Motor neuron (in vitro differentiated cells): ENCODE results near the gene MBD3L5. TPM values are rescaled to one million over a fixed set of nuclear protein-coding genes. Genes with fewer than 3 reads are reported as not detected.
A peak's percentile ranks its signal among the peaks of the same experiment; 100 is the strongest.
"Not testable (repeated sequence)": the region's sequence is repeated elsewhere in the genome, so short reads cannot be mapped to it uniquely, and the experiment has no call there.

ENCODE experiments used
- ATAC-seq, 8 experiments: fragments of 200-7000 bp; cut with Tn5 transposase; replicated peaks in 6 of 8; 2 replicates each; pipeline ENCODE4 v1.8.0; 2021; ENCODE audit warnings: mild to moderate bottlenecking in 8 of 8, moderate library complexity in 8 of 8
- H3K27ac ChIP-seq, 2 donors: fragments of 250-450 bp; sonication (Bioruptor Pico); 2 replicates each; pipeline ENCODE4 v1.9.0; 2021; ENCODE audit warnings: antibody characterized with exemption in 2 of 2, mild to moderate bottlenecking in 2 of 2, moderate library complexity in 1 of 2
- H3K4me1 ChIP-seq, 2 donors: fragments of 250-450 bp; sonication (Bioruptor Pico); replicated peaks in 1 of 2; 2 replicates each; pipeline ENCODE4 v1.6.1; 2021; ENCODE audit warnings: antibody characterized with exemption in 2 of 2, mild to moderate bottlenecking in 2 of 2, moderate library complexity in 1 of 2
- H3K4me3 ChIP-seq, 5 donors: fragments of 250-450 bp; sonication (Bioruptor Pico); 2 replicates each; pipeline ENCODE4 v1.9.0; 2021; ENCODE audit warnings: antibody characterized with exemption in 5 of 5, mild to moderate bottlenecking in 5 of 5, moderate library complexity in 4 of 5
- WGBS, 10 experiments: fragments of 450-650 bp; shearing (Covaris generic); methylation state at CpG; one replicate each; pipeline ENCODE4 v1.0.0; 2022; 5-methylcytosine and 5-hydroxymethylcytosine counted together
- in situ Hi-C, 9 experiments: fragments of 400-800 bp; cut with MboI; loops; one replicate each; pipeline ENCODE4 v1.15.0; 2021; ENCODE audit warnings: low sequenced_read_pairs in 9 of 9, low pct_unique_long_range_greater_than_20kb in 2 of 9; ENCODE audit not compliant: unreplicated experiment in 9 of 9
- total RNA-seq, 8 experiments: library from RNA; unstranded; fragments of 300-600 nt; gene quantifications; 2 replicates each; pipeline versions ENCODE4 v1.2.3 to v1.2.4, GENCODE V29; 2022

MBD3L5 gene
- total RNA-seq, 8 experiments from 2014 or later = not detected

DNA sequence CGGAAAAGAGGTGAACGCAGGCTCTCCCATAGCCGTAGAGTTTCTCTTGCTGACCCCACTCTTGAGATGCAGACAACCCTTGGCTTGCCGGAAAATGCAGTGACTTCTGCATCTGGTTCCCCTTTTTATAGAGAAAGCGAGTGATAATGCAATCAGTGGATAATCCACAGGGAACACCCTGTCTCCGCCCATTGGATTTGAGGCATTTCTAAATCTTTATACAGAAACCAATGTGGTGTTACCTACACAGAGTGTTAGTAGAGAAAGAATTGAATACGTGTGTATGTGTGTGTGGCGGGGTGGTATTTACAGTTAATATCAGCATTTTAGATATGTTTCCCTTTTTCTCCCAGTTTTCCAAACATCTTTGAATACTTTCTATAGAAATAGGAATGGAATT lies 28.2 kb downstream of the MBD3L5 start, which contains the start of gene MBD3L3:
MBD3L3 (minus strand) TSS at position 101 of the 400 bp plus-strand sequence; CDS start at position 30, 71 bp downstream.
- H3K27ac ChIP-seq, in situ Hi-C loops, H3K4me3 ChIP-seq, H3K4me1 ChIP-seq, ATAC-seq: not testable (repeated sequence)
- WGBS, 10 experiments = no CpG with 5 or more reads among the region's 8 CpGs

DNA sequence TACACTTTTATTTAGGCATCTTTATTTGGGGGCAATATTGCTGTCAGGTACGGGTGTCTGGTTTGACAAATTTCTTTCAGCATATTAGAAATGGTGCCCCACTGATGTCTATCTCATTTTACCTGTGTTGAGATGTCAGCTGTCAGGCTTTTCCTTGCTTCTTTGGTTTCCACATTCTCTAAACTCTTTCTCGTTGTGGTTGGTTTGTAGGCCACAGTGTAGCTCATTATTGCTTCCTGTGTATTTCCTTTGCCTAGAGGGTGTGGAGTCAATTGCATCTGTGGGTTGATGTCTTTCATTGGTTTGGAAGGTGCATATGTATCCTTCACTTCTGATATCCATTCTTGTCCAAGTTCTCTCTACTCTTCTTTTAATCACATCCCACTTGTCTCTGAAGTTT lies 29.6 kb downstream of the MBD3L5 start:
- ATAC-seq, H3K4me3 ChIP-seq, H3K4me1 ChIP-seq, in situ Hi-C loops, H3K27ac ChIP-seq: not testable (repeated sequence)
- no CpG with 5 or more reads among the region's 2 CpGs for whole genome bisulfite sequencing, 10 experiments

- no peak overlapping the region for H3K4me3 ChIP-seq
- H3K4me1 ChIP-seq = no peaks in the 10 kb centered on the region
- ATAC-seq = no peak
- no peak overlapping the region for H3K27ac ChIP-seq
- WGBS, 10 experiments = 17 to 100% (median 58%) methylated on average over 1 to 4 of the region's 4 CpGs; no CpG with 5 or more reads in 3 of the 10 experiments
- in situ Hi-C loops = no loop called here
These were observed 33.0 kb downstream of the MBD3L5 start for GRCh38 chr19:7063339-7063738.

DNA sequence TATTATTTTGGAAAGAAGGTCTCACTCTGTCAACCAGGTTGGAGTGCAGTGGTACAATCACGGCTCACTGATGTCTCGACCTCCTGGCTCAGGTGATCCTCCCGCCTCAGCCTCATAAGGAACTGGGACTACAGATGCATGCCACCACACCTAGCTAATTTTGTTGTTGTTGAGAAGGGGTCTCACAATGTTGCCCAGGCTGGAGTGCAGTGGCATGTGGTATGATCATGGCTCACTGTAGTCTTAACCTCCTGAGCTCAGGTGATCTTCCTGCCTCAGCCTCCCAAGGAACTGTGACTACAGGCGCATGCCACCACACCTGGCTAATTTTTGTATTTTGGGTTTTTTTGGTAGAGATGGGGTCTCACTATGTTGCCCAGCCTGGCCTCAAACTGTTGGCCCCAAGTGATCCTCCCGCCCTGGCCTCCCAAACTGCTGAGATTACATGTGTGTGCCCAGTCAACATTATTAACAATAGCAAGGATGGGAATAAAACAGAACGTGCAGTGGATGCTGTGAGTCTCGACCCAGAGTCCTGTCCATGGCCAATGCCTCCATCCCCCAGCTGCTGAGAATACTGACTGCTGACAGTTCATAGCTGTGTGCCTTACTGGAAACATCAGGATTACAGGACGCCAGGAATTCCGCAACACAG lies 33.5 kb downstream of the MBD3L5 start:
- no peak overlapping the region for H3K27ac ChIP-seq
- H3K4me1 ChIP-seq = no peaks in the 10 kb centered on the region
- in situ Hi-C loops = no loop called here
- 40 to 86% (median 68%) methylated on average over 1 to 8 of the region's 9 CpGs; no CpG with 5 or more reads in 3 of the 10 experiments for WGBS, 10 experiments
- no peak for ATAC-seq
- H3K4me3 ChIP-seq = no peak overlapping the region

DNA sequence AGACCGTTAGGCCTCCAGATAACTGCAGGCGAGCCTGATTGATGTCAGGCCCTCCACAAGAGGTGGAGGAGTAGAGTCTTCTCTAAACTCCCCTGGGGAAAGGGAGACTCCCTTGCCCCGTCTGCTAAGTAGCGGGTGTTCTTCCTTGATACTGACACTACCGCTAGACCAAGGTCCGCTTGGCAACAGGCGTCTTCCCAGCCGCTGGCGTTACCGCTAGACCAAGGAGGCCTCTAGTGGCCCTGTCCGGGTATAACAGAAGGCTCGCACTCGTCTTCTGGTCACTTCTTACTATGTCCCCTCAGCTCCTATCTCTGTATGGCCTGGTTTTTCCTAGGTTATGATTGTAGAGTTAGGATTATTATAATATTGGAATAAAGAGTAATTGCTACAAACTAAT lies 36.7 kb downstream of the MBD3L5 start:
- 40 to 85% (median 43%) methylated on average over 3 to 11 of the region's 13 CpGs; no CpG with 5 or more reads in 6 of the 10 experiments for WGBS, 10 experiments
- ATAC-seq, H3K4me3 ChIP-seq, H3K27ac ChIP-seq, H3K4me1 ChIP-seq, in situ Hi-C loops: not testable (repeated sequence)

DNA sequence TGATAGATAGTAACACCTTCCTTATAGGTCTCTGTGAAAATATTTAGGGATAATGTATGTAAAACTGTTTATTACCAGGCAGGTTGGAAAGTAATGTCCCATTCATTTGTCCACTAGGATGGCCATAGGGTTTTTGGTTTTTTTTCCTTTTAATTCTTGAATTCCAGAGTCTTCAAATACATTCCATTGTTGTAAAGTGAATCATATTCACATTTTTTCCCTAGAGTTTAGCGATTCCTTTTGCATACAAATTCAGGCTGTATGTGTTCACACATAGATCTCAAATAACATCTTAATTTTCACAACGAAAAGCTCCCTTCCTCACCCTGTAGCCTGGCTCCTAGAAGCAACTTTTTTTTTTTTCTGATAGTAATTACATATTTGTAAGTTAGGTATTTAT lies 37.3 kb downstream of the MBD3L5 start:
- Histone ChIP-seq H3K27ac (no peak overlapping the region), H3K4me3 (no peak overlapping the region), H3K4me1 (peaks cover 0 to 7% of the 10 kb centered on the region in 2 donors)
- in situ Hi-C loops = no loop called here
- no peak for ATAC-seq
- 44 to 83% (median 74%) methylated on average over 1 to 2 of the region's 2 CpGs for WGBS, 10 experiments

- peaks cover 0 to 7% of the 10 kb centered on the region in 2 donors for H3K4me1 ChIP-seq
- no peak overlapping the region for H3K27ac ChIP-seq
- in situ Hi-C loops = no loop called here
- H3K4me3 ChIP-seq = peak overlapping the region; percentile 59 to 97 (median 92)
- no peak for ATAC-seq
- 69 to 80% (median 78%) methylated on average over 1 to 4 of the region's 6 CpGs; no CpG with 5 or more reads in 5 of the 10 experiments for WGBS, 10 experiments
These were observed 38.2 kb downstream of the MBD3L5 start for GRCh38 chr19:7068599-7068998.

- 0 to 33% (median 0%) methylated on average over 1 to 11 of the region's 56 CpGs; no CpG with 5 or more reads in 5 of the 10 experiments for WGBS, 10 experiments
These were observed 38.9 kb downstream of the MBD3L5 start, which contains the start of gene ZNF557 for GRCh38 chr19:7069042-7069903. Gene ZNF557 (plus strand): TSS chr19:7069703. CDS start chr19:7075075, 5,372 bp downstream.

DNA sequence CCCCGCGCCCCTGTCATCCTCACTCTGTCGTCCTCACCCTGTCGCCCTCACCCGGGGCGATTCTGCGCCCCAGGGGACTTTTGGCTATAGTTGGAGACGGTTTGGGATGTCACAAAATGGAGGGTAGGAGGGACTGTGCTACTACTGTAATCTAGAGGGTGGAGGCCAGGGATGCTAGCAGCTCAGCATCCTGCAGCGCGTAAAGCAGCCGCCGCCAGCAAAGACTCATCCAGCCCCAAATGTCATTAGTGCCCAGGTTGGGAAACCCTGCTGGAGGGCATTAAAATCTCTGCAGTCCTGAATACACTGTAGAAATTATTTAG lies 39.5 kb downstream of the MBD3L5 start:
- WGBS, 10 experiments = 0 to 10% (median 2%) methylated on average over 2 to 9 of the region's 12 CpGs; no CpG with 5 or more reads in 6 of the 10 experiments
- in situ Hi-C loops = no loop called here
- H3K4me3 ChIP-seq = peak overlapping the region; percentile 59 to 97 (median 92)
- peaks cover 0 to 7% of the 10 kb centered on the region in 2 donors for H3K4me1 ChIP-seq
- peak overlapping the region; percentile 91 to 96 for H3K27ac ChIP-seq
- ATAC-seq = peak in 1 of 8 experiments; percentile 20

More at GRCh38 chr19:7069042-7069903, 38.9 kb downstream of the MBD3L5 start, which contains the start of gene ZNF557:
- peak within 1 kb of the TSS; percentile 91 to 96 for H3K27ac ChIP-seq
- peak within 1 kb of the TSS; percentile 59 to 97 (median 92) for H3K4me3 ChIP-seq
- in situ Hi-C loops = no loop called here
- H3K4me1 ChIP-seq = peaks cover 0 to 7% of the 10 kb centered on the region in 2 donors
- peak; percentile 94 to 99 (median 98) for ATAC-seq

GRCh38 chr19:7072541-7072940 lies 42.2 kb downstream of the MBD3L5 start:
- H3K27ac ChIP-seq = no peak overlapping the region
- WGBS, 10 experiments = 80 to 100% (median 95%) methylated on average over 1 to 6 of the region's 6 CpGs; no CpG with 5 or more reads in 1 of the 10 experiments
- H3K4me3 ChIP-seq = no peak overlapping the region
- ATAC-seq = no peak
- H3K4me1 ChIP-seq = peaks cover 0 to 7% of the 10 kb centered on the region in 2 donors
- in situ Hi-C loops = no loop called here

GRCh38 chr19:7074705-7075282 lies 44.4 kb downstream of the MBD3L5 start:
- no CpG with 5 or more reads among the region's 29 CpGs for WGBS, 10 experiments
- in situ Hi-C loops = no loop called here
- Histone ChIP-seq H3K4me1 (peaks cover 0 to 7% of the 10 kb centered on the region in 2 donors), H3K4me3 (no peak overlapping the region), H3K27ac (no peak overlapping the region)
- no peak for ATAC-seq

- Histone ChIP-seq H3K27ac (no peak overlapping the region), H3K4me3 (no peak overlapping the region), H3K4me1 (no peaks in the 10 kb centered on the region)
- no peak for ATAC-seq
- 96 to 100% (median 98%) methylated on average over 1 to 4 of the region's 6 CpGs; no CpG with 5 or more reads in 6 of the 10 experiments for WGBS, 10 experiments
- in situ Hi-C loops = no loop called here
These were observed 45.8 kb downstream of the MBD3L5 start for GRCh38 chr19:7076151-7076550.

DNA sequence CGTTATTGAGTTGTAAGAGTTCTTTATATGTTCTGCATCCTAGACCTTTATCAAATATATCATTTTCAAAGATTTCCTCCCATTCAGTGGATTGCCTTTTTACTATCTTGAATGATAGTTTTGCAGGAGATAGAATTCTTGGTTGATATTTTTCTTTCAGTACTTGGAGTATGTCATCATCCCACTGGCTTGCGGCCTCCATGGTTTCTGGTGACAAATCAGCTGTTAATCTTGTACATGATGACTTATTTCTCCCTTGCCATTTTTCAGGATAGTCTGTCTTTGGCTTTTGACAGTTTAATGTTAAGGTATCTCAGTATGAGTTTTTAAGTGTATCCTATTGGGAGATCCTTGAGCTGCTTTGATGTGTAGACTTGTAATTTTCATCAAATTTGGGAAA lies 47.6 kb downstream of the MBD3L5 start:
- WGBS, 10 experiments = 87 to 100% (median 100%) methylated on average over 1 to 2 of the region's 2 CpGs

More for the DNA sequence above, 47.6 kb downstream of the MBD3L5 start:
- ATAC-seq = no peak
- H3K4me3 ChIP-seq = no peak overlapping the region
- H3K4me1 ChIP-seq = no peaks in the 10 kb centered on the region
- in situ Hi-C loops = no loop called here
- no peak overlapping the region for H3K27ac ChIP-seq
